ENCODE results near the gene RALGAPA1. TPM values are rescaled to one million over a fixed set of nuclear protein-coding genes. Genes with fewer than 3 reads are reported as not detected.

Gene RALGAPA1
- total RNA-seq, 1 experiment from 2014 or later: 11.4 TPM

Other genes with a start within 250 kb of the RALGAPA1 start
- gene BRMS1L, start 17.0 kb upstream of the RALGAPA1 start, total RNA-seq (2014; rRNA removed; shearing (Covaris generic)): 1.7 and 4.6 TPM in 2 replicates

Measured in H7 (cell line).